Measurements from ENCODE around the gene TMEM234. TPM values are rescaled to one million over a fixed set of nuclear protein-coding genes. Genes with fewer than 3 reads are reported as not detected.

The TMEM234 gene
- total and polyA plus RNA-seq, 2 of the 13 experiments (the other 11 are each of a cell fraction or from before 2014, with no cell fraction given) = 6.1 to 9.0 TPM

- no peak for TF ChIP-seq ZMYM2 (CRISPR knock-in tag; IDR thresholded peaks at IDR 0.05)
- TF ChIP-seq YEATS2 (CRISPR knock-in tag; IDR thresholded peaks at IDR 0.05; ENCODE audit: borderline replicate concordance) = peak; percentile 79
- TF ChIP-seq GATAD1 (CRISPR knock-in tag; IDR thresholded peaks at IDR 0.05) = peak; percentile 95
- no peak for TF ChIP-seq SKI (IDR thresholded peaks at IDR 0.05; ENCODE audit: partially characterized antibody)
- TF ChIP-seq PCBP2 (optimal IDR thresholded peaks at IDR 0.05; ENCODE audit: low read depth, low read length, poor library complexity, severe bottlenecking) = no peak
- peak; percentile 47 for TF ChIP-seq AGO2 (optimal IDR thresholded peaks at IDR 0.05; ENCODE audit: low read depth, low read length)
- TF ChIP-seq HOXA3 (CRISPR knock-in tag; IDR thresholded peaks at IDR 0.05) = 0 out of 2 replicates have a peak, but pooled peaks have one; percentile 49
- peak; percentile 85 for TF ChIP-seq ZFX (CRISPR knock-in tag; IDR thresholded peaks at IDR 0.05; ENCODE audit: low read depth)
- peak; percentile 77 for TF ChIP-seq POLR2AphosphoS5 (IDR thresholded peaks at IDR 0.05; ENCODE audit: low read depth, low read length)
- TF ChIP-seq, protein P1, sequence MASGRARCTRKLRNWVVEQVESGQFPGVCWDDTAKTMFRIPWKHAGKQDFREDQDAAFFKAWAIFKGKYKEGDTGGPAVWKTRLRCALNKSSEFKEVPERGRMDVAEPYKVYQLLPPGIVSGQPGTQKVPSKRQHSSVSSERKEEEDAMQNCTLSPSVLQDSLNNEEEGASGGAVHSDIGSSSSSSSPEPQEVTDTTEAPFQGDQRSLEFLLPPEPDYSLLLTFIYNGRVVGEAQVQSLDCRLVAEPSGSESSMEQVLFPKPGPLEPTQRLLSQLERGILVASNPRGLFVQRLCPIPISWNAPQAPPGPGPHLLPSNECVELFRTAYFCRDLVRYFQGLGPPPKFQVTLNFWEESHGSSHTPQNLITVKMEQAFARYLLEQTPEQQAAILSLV (CRISPR knock-in tag; IDR thresholded peaks at IDR 0.05; ENCODE audit: borderline replicate concordance) = no peak; the same call in 1 of the 2 replicates
- TF ChIP-seq KIAA2018 (CRISPR knock-in tag; IDR thresholded peaks at IDR 0.05; ENCODE audit: borderline replicate concordance) = no peak
- 0 out of 2 replicates have a peak, but pooled peaks have one; percentile 31 for TF ChIP-seq TFE3 (CRISPR knock-in tag; IDR thresholded peaks at IDR 0.05)
- TF ChIP-seq ZNF430 (CRISPR knock-in tag; IDR thresholded peaks at IDR 0.05) = no peak
- TF ChIP-seq, protein P2, sequence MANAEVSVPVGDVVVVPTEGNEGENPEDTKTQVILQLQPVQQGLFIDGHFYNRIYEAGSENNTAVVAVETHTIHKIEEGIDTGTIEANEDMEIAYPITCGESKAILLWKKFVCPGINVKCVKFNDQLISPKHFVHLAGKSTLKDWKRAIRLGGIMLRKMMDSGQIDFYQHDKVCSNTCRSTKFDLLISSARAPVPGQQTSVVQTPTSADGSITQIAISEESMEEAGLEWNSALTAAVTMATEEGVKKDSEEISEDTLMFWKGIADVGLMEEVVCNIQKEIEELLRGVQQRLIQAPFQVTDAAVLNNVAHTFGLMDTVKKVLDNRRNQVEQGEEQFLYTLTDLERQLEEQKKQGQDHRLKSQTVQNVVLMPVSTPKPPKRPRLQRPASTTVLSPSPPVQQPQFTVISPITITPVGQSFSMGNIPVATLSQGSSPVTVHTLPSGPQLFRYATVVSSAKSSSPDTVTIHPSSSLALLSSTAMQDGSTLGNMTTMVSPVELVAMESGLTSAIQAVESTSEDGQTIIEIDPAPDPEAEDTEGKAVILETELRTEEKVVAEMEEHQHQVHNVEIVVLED (CRISPR knock-in tag; IDR thresholded peaks at IDR 0.05; ENCODE audit: borderline replicate concordance) = peak; percentile 68
These were observed 16.5 kb downstream of the TMEM234 start, which contains the start of gene IQCC (continued) for GRCh38 chr1:32205401-32206370.
